GM18867 (cell line): ENCODE results near the gene TNFSF18.

Source experiments
- ATAC-seq: cut with Tn5 transposase; IDR thresholded peaks from one replicate; pipeline ENCODE4 v1.9.1; 2021; ENCODE audit warnings: mild to moderate bottlenecking, moderate library complexity; ENCODE audit not compliant: unreplicated experiment

TNFSF18 gene

GRCh38 chr1:173042806-173043205, 7.9 kb downstream of the TNFSF18 start:
- ATAC-seq = no peak

GRCh38 chr1:173039626-173040025, 11.1 kb downstream of the TNFSF18 start:
- ATAC-seq = no peak

GRCh38 chr1:173038875-173039554, 11.7 kb downstream of the TNFSF18 start:
- no peak for ATAC-seq

- ATAC-seq = no peak
Measured at GRCh38 chr1:173024543-173024942, 26.2 kb downstream of the TNFSF18 start.

- no peak for ATAC-seq
Measured at GRCh38 chr1:173023343-173023742, 27.4 kb downstream of the TNFSF18 start.

GRCh38 chr1:173020138-173020750, 30.5 kb downstream of the TNFSF18 start:
- ATAC-seq = peak; percentile 94

GRCh38 chr1:173017792-173018191, 32.9 kb downstream of the TNFSF18 start:
- no peak for ATAC-seq

GRCh38 chr1:173016419-173016818, 34.3 kb downstream of the TNFSF18 start:
- no peak for ATAC-seq

GRCh38 chr1:173015629-173016028, 35.1 kb downstream of the TNFSF18 start:
- no peak for ATAC-seq

- no peak for ATAC-seq
Measured at GRCh38 chr1:173014160-173014559, 36.6 kb downstream of the TNFSF18 start.

- no peak for ATAC-seq
Measured at GRCh38 chr1:173012126-173012525, 38.6 kb downstream of the TNFSF18 start.

- no peak for ATAC-seq
Measured at GRCh38 chr1:173009597-173009996, 41.1 kb downstream of the TNFSF18 start.

- no peak for ATAC-seq
Measured at GRCh38 chr1:173005196-173005864, 45.4 kb downstream of the TNFSF18 start.

- no peak for ATAC-seq
Measured at GRCh38 chr1:173002891-173003838, 47.6 kb downstream of the TNFSF18 start.

GRCh38 chr1:172999349-172999748, 51.4 kb downstream of the TNFSF18 start:
- ATAC-seq = no peak

GRCh38 chr1:172997941-172998361, 52.8 kb downstream of the TNFSF18 start:
- ATAC-seq = no peak

GRCh38 chr1:172993640-172994039, 57.1 kb downstream of the TNFSF18 start:
- no peak for ATAC-seq

GRCh38 chr1:172991674-172992400, 58.9 kb downstream of the TNFSF18 start:
- ATAC-seq = no peak

GRCh38 chr1:172990598-172991215, 60.0 kb downstream of the TNFSF18 start:
- ATAC-seq = no peak
